Adipocyte (in vitro differentiated cells): ENCODE results near the gene CAMK1D.
"Not testable (repeated sequence)": the region's sequence is repeated elsewhere in the genome, so short reads cannot be mapped to it uniquely, and the experiment has no call there.

Experiments used
- DNase-seq: peaks from one replicate; pipeline ENCODE4 v3.0.0-alpha.2; 2015; ENCODE audit warnings: low read depth
- H3K27me3 ChIP-seq: replicated peaks from 2 replicates; pipeline ENCODE4 v1.7.0; 2013; ENCODE audit warnings: mild to moderate bottlenecking, low read length, moderate library complexity; ENCODE audit not compliant: control insufficient read depth, insufficient read depth
- H3K36me3 ChIP-seq: 2 replicates; pipeline ENCODE4 v1.7.0; 2013; ENCODE audit warnings: low read length, mild to moderate bottlenecking, moderate library complexity; ENCODE audit not compliant: control insufficient read depth, insufficient read depth, severe bottlenecking
- H3K4me1 ChIP-seq: 2 replicates; pipeline ENCODE4 v1.7.0; 2013; ENCODE audit warnings: mild to moderate bottlenecking, low read length, moderate library complexity; ENCODE audit not compliant: control insufficient read depth, insufficient read depth
- H3K4me3 ChIP-seq: 2 replicates; pipeline ENCODE4 v1.7.0; 2013; ENCODE audit warnings: mild to moderate bottlenecking, low read length, moderate library complexity
- H3K9ac ChIP-seq: 2 replicates; pipeline ENCODE4 v1.7.0; 2013; ENCODE audit warnings: mild to moderate bottlenecking, low read length, moderate library complexity
- H3K9me3 ChIP-seq: 2 replicates; pipeline ENCODE4 v1.7.0; 2013; ENCODE audit warnings: mild to moderate bottlenecking, low read length, moderate library complexity; ENCODE audit not compliant: control insufficient read depth

CAMK1D gene

DNA sequence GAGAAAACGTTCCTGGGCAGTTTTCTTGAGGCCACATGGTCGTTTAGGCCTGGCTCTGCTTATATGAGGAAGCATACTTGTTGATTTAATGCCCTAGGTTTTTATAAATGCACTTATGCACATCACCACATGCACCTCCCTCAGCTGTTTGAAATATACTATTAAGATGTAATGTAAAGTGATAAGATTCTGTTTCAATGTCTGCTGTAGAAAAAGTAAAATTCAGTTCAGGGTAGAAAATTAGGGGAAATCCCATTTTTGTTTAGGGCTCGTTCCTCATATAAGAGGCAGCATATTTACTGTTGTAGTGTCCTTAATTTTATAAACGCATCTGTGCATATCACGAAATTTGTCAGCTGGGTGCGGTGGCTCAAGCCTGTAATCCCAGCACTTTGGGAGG lies 7.8 kb upstream of the CAMK1D start:
- Histone ChIP-seq H3K27me3 (no peaks in the 10 kb centered on the region), H3K9ac (no peak overlapping the region), H3K9me3 (peaks cover 8% of the 10 kb centered on the region), H3K4me1 (peaks cover 5% of the 10 kb centered on the region), H3K36me3 (no peaks in the 10 kb centered on the region), H3K4me3 (no peak overlapping the region)
- DNase-seq, result no peak

DNA sequence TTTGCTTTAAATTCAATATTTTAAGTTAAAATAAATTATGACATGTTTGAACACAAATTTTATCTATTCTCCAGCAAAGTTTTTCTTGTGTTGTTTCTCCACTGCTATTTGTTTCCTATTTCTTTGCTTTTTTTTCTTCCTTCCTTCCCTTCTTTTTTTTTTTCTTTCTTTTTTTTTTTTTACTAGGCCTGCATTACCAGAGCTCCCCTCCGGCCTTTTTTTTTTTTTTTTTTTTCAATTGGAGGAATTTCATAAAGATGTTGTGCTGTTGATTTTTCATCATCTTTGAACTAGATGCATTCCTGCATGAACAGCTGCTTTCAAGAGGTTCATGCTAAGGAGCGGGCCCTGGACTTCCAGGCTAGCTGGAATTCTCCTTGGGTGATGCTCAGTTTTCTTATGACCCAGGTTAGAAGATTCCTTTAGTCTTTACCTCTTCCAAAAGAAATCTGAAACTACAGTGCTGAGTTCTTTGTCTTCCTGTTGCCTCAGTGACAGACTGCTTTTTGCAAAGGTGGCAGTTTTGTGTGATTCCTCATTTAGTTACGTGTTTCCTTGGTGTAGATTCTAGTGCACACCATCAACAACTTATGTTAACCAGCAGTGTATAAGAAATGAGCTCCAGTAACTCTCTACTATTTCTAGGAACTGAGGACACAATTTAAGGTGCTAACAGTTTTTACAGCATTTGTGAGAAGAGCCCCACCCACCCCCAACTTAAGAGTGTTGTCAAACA lies 4.8 kb upstream of the CAMK1D start:
- no peak overlapping the region for H3K9ac ChIP-seq
- no peaks in the 10 kb centered on the region for H3K36me3 ChIP-seq
- peak; percentile 19 for DNase-seq
- no peaks in the 10 kb centered on the region for H3K27me3 ChIP-seq
- H3K9me3 ChIP-seq, result peaks cover 8% of the 10 kb centered on the region
- H3K4me1 ChIP-seq, result peaks cover 9% of the 10 kb centered on the region
- H3K4me3 ChIP-seq, result no peak overlapping the region

DNA sequence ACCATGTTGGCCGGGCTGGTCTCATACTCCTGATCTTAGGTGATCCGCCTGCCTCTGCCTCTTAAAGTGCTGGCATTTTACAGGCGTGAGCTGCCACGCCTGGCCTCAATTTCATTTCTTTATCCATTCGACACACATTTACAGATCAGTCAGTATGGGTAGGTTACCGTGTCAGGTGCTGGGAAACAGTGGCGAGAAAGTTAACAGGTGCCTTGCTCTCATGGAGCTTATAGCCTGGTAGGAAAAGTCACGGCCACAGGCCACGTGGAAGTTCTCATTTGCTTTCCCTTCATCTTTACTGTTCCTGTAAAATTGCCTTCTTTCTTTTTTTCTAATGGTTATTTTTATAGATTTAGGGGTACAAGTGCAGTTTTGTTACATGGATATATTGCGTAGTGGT lies 2.6 kb upstream of the CAMK1D start:
- no peak overlapping the region for H3K9ac ChIP-seq
- H3K36me3 ChIP-seq, result no peaks in the 10 kb centered on the region
- DNase-seq, result no peak
- H3K9me3 ChIP-seq, result peaks cover 8% of the 10 kb centered on the region
- no peak overlapping the region for H3K4me3 ChIP-seq
- no peaks in the 10 kb centered on the region for H3K27me3 ChIP-seq
- peaks cover 12% of the 10 kb centered on the region for H3K4me1 ChIP-seq

DNA sequence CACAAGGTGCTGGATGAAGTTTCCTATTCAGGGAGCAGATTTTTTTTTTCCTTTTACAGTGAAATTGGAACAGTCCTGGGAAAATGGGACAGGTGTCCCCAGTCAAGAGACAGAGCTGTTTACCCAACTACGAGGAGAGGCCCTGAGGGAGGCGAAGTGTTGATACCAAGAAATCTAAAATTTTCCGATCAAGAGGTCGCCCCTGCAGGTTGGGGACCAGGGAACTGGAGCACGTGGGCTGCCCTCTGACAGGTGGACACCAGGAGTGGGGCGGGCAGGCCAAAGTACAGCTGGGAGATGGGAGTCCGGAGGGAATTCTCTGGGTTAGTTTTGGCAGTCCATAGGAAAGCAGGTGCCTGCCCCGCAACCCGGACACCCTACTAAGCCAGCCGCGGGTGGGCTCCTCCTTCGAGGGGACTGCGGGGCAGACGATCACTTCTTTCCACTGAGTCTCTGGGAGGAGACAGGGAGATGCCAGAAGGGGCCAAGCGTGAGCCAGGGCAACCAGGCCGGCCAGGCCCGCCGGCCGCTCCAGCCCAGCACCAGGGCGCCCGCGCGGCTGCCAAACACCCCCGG lies 965 bp upstream of the CAMK1D start:
- no peaks in the 10 kb centered on the region for H3K27me3 ChIP-seq
- peak overlapping the region; percentile 63 for H3K4me3 ChIP-seq
- DNase-seq, result no peak
- peaks cover 1% of the 10 kb centered on the region for H3K9me3 ChIP-seq
- H3K36me3 ChIP-seq, result no peaks in the 10 kb centered on the region
- peaks cover 12% of the 10 kb centered on the region for H3K4me1 ChIP-seq
- H3K9ac ChIP-seq, result peak overlapping the region; percentile 39

DNA sequence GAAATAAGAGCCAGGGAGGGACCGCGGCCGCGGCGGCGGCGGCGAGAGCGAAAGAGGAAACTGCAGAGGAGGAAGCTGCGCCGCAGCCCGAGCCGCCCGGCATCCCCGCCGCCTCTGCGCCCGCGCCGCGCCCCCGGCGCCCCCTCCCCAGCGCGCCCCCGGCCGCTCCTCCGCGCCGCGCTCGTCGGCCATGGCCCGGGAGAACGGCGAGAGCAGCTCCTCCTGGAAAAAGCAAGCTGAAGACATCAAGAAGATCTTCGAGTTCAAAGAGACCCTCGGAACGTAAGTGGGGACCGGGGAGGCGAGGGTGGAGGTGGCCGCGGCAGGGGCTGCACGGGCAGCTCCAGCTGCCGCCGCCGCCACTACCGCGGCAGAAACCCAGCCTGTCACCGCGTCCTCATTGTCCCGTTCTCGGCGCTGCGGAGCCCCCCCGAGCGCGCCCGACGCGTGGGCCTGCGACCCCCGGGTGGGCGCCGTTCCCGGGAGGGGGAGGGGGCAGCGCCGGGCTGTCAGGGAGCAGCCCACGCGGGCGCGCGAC lies 351 bp downstream of the CAMK1D start:
- H3K4me3 ChIP-seq, result peak overlapping the region; percentile 92
- peaks cover 12% of the 10 kb centered on the region for H3K4me1 ChIP-seq
- H3K9me3 ChIP-seq, result no peaks in the 10 kb centered on the region
- DNase-seq, result no peak
- no peaks in the 10 kb centered on the region for H3K36me3 ChIP-seq
- H3K9ac ChIP-seq, result peak overlapping the region; percentile 85
- no peaks in the 10 kb centered on the region for H3K27me3 ChIP-seq

DNA sequence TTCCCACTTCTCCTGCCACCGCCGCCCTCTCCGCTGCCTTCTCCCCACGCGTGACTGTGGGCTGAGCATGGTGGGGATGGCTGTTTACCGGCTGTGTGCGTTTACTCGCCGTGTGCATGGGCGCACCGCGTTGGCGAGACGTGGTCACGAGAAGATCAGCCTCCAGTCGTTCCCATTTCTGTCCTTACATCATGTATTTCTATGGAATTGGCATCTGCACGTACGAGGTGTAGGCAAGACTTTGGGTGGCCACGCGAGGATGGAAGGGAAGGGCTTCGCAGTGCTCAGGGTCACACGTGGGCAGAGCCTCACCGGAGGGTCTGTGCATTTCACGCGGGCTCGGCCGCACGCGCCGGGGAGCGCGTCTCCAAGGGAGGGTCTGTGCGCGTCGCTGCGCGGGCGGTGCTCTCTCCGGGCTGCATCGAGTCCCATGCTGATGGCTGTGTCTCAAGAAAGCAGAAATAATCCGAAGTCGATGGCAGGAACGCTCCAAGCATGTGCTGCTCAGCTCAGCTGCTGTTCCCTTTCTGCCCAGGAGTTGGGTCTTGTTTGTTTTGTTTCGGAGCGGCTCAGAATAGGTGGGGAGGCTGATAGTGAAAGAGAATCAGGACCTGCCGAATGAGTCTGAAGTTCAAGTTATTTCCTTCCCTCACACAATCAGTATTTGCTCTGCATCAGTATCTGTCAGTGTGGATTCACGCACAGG lies 973 bp downstream of the CAMK1D start:
- DNase-seq, result peak; percentile 70
- Histone ChIP-seq H3K4me1 (peaks cover 12% of the 10 kb centered on the region), H3K27me3 (no peaks in the 10 kb centered on the region)

DNA sequence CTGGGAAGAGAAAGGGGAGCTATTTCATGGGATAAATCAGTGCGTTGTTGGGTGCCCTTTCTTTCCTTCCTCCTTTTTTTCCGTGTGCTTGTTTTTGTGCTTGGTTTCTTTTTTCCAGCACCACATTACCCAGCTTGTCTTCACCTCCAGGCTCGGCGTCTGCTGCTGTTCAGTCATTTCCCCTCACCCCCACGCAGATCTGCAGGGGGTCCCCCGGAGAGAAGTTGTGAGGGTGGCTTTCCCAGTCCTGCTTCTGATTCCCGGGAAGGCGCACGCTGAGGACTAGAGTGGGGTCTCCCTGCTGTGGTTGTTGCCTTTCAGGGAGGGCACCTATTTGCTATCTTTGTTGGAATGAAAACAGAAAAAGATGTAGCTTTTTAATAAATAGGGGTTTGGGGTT lies 1.6 kb downstream of the CAMK1D start:
- no peaks in the 10 kb centered on the region for H3K9me3 ChIP-seq
- H3K36me3 ChIP-seq, result no peaks in the 10 kb centered on the region
- H3K4me3 ChIP-seq, result peak overlapping the region; percentile 92
- no peaks in the 10 kb centered on the region for H3K27me3 ChIP-seq
- DNase-seq, result no peak
- peak overlapping the region; percentile 85 for H3K9ac ChIP-seq
- peaks cover 12% of the 10 kb centered on the region for H3K4me1 ChIP-seq

More for the DNA sequence above, 973 bp downstream of the CAMK1D start:
- Histone ChIP-seq H3K36me3 (no peaks in the 10 kb centered on the region), H3K9ac (peak overlapping the region; percentile 85), H3K4me3 (peak overlapping the region; percentile 92), H3K9me3 (no peaks in the 10 kb centered on the region)

DNA sequence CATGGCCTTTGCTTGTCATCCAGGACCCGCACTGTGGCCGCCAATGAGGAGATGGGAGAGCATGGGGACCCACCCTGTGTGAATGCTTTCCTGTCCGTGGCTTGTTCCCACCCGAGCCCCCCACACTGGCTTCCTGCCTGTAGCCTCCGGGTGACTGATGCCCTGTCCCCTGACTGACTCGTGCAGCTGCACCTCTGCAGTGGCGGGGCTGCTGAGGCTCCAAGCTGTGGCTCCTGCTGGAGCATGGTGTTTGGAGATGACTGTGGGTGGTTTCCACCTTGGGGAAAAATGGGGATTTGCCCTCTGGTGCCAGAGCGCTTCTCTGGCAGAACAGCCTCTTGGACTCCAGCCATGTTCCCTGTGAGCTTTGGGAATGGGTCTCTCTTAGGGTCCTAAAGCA lies 2.1 kb downstream of the CAMK1D start:
- Histone ChIP-seq H3K9ac (no peak overlapping the region), H3K4me3 (peak overlapping the region; percentile 92), H3K9me3 (no peaks in the 10 kb centered on the region), H3K27me3 (no peaks in the 10 kb centered on the region), H3K4me1 (peaks cover 12% of the 10 kb centered on the region), H3K36me3 (no peaks in the 10 kb centered on the region)
- no peak for DNase-seq

DNA sequence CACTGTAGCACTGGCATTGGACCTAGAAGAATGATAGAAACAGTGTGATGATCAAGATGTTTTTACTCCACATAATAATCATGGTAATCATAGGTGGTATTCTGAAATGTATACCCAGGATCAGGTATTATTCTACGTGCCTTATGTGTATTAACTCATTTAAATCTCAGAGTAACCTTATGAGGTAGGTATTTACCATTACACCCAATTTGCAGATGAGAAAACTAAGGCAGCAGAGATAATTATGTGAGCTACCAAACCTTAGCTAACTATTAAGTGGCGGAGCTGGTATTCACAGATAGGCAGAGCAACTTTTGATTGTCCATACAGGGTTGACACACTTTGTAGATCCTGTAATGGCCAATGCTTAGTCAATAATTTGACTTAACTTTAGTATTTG lies 2.5 kb downstream of the CAMK1D start:
- Histone ChIP-seq H3K36me3 (no peaks in the 10 kb centered on the region), H3K9me3 (no peaks in the 10 kb centered on the region), H3K27me3 (no peaks in the 10 kb centered on the region), H3K9ac (no peak overlapping the region), H3K4me1 (peaks cover 12% of the 10 kb centered on the region), H3K4me3 (no peak overlapping the region)
- DNase-seq, result no peak

DNA sequence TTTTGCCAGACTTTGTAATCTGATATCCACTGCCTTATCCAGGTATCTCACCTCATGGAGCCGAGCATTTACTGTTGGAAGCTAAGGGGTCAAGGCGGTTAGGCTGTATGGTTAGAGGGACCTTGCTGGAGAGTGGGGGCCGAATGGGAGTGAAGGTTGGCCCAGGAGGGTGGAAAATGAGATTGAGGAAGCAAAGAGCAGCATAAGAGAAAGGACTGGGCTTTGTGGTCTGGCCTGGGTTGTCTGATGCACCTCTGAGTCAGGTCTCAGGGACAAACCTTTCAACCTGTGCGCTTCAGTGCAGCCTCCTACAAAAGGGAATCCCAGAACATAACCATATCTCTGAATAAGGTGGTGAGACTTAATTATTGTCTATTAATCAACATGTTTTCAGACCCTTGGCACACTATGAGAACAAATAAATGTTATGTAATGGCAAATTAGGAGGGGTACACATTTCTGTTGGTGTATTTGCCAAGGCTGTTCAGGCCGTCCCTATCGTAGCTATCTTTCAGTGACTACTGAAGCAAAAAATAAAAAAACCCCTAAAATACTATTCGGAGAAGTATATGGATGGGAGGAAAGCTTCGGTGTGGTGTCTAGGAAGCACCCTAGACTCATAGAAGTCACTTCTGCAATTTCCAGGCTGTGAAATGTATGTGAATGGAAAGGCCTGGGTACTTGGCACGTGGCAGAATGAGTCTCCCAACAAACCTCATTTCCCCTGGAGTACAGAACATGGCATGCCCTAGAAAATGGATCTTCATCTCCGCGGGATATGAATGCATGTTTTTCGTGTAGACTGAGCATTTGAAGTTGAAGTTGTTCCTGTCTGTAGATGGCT lies 4.3 kb downstream of the CAMK1D start:
- H3K9me3 ChIP-seq, result no peaks in the 10 kb centered on the region
- no peak overlapping the region for H3K9ac ChIP-seq
- no peak overlapping the region for H3K4me3 ChIP-seq
- no peaks in the 10 kb centered on the region for H3K36me3 ChIP-seq
- no peaks in the 10 kb centered on the region for H3K27me3 ChIP-seq
- no peak for DNase-seq
- peaks cover 8% of the 10 kb centered on the region for H3K4me1 ChIP-seq

DNA sequence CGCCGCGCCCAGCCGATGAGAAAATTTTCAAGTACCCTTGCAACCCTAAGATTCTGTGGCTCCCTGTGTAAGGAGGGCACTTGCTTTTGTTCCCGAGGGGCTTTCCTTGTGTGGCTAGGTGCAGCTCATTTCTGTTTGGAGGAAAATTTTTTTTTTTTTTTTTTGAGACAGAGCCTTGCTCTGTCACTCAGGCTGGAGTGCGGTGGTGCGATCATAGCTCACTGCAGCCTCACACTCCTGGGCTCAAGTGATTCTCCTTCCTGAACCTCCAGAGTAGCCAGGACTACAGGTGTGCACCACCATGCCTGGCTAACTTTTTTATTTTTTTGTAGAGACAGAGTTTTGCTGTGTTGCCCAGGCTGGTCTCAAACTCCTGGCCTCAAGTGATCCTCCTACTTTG lies 5.3 kb downstream of the CAMK1D start:
- not testable (repeated sequence) for H3K4me3 ChIP-seq, H3K36me3 ChIP-seq, H3K9me3 ChIP-seq, DNase-seq, H3K27me3 ChIP-seq, H3K9ac ChIP-seq
- peaks cover 18% of the 10 kb centered on the region for H3K4me1 ChIP-seq
